Loucy (cell line): ENCODE results near the gene FBN1.

Experiments used
- H2AFZ ChIP-seq: fragments of 200-600 bp; sonication (generic); 2 replicates; pipeline ENCODE4 v1.6.0; 2016; ENCODE audit warnings: antibody characterized with exemption, mild to moderate bottlenecking, low read length, moderate library complexity
- H3F3A ChIP-seq: fragments of 200-600 bp; 2 replicates; pipeline ENCODE4 v1.6.0; 2016; ENCODE audit warnings: antibody characterized with exemption, low read depth, mild to moderate bottlenecking
- H3K27me3 ChIP-seq: fragments of 200-600 bp; sonication (generic); 2 replicates; pipeline ENCODE4 v1.6.1; 2014; ENCODE audit warnings: low read length, mild to moderate bottlenecking; ENCODE audit not compliant: insufficient read depth, poor library complexity, severe bottlenecking
- H3K36me3 ChIP-seq: fragments of 200-600 bp; sonication (generic); 2 replicates; pipeline ENCODE4 v1.6.1; 2016; ENCODE audit warnings: low read length; ENCODE audit not compliant: insufficient read depth
- H3K4me1 ChIP-seq: fragments of 200-600 bp; sonication (generic); 2 replicates; pipeline ENCODE4 v1.5.1; 2014; ENCODE audit warnings: low read length, mild to moderate bottlenecking; ENCODE audit not compliant: insufficient read depth, poor library complexity, severe bottlenecking
- H3K4me2 ChIP-seq: fragments of 200-600 bp; sonication (generic); 2 replicates; pipeline ENCODE4 v1.6.0; 2014; ENCODE audit warnings: antibody characterized with exemption, low read length, low read depth, mild to moderate bottlenecking; ENCODE audit not compliant: poor library complexity, severe bottlenecking
- H3K4me3 ChIP-seq: fragments of 200-600 bp; sonication (generic); 2 replicates; pipeline ENCODE4 v1.5.1; 2014; ENCODE audit warnings: low read length, mild to moderate bottlenecking, mixed read lengths; ENCODE audit not compliant: poor library complexity, severe bottlenecking
- H3K79me2 ChIP-seq: fragments of 200-600 bp; sonication (generic); 2 replicates; pipeline ENCODE4 v1.6.1; 2014; ENCODE audit warnings: low read length; ENCODE audit not compliant: insufficient read depth
- H3K9ac ChIP-seq: fragments of 200-600 bp; sonication (generic); 2 replicates; pipeline ENCODE4 v1.6.0; 2014; ENCODE audit warnings: mild to moderate bottlenecking, low read depth, low read length, moderate library complexity; ENCODE audit not compliant: poor library complexity, severe bottlenecking
- H3K9me2 ChIP-seq: fragments of 200-600 bp; sonication (generic); replicated peaks from 2 replicates; pipeline ENCODE4 v1.6.1; 2016; ENCODE audit warnings: low read depth, low read length, mixed read lengths
- H3K9me3 ChIP-seq: fragments of 200-600 bp; sonication (generic); 2 replicates; pipeline ENCODE4 v1.6.1; 2014; ENCODE audit warnings: mild to moderate bottlenecking, antibody characterized with exemption, low read length, low read depth; ENCODE audit not compliant: insufficient read depth
- H4K20me1 ChIP-seq: fragments of 200-600 bp; sonication (generic); 2 replicates; pipeline ENCODE4 v1.6.0; 2014; ENCODE audit warnings: antibody characterized with exemption, low read length, mild to moderate bottlenecking; ENCODE audit not compliant: insufficient read depth, poor library complexity, severe bottlenecking
- EZH2phosphoT487 ChIP-seq: fragments of 200-600 bp; IDR thresholded peaks from 2 replicates; pipeline ENCODE4 v1.6.1; 2018; ENCODE audit warnings: antibody characterized with exemption, mild to moderate bottlenecking, moderate library complexity, borderline replicate concordance
- TF ChIP-seq, protein P1 (sequence below): fragments of 200-600 bp; sonication (generic); conservative IDR thresholded peaks from 2 replicates; pipeline ENCODE4 v1.5.1; 2014; ENCODE audit warnings: mild to moderate bottlenecking, antibody characterized with exemption, low read length

FBN1 gene

DNA sequence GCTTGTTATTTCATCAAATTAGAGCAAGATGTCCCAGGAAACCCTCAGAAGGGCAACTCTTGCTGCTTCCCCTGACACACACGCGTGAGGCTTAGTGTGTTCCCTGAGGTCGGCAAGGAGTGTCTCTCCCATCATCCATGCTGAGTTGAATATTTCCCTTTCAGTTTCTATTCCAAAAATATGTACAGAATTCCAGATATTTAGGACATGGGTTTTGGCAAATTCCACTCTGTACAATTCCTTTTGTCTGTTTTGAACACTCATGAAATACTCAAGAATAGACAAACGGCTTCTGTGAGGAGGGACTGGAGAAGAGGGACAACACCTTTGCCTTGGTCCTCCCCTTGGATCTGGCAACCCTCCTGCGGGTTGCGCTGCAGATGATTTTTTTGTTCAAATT, 176.2 kb downstream of the FBN1 start:
- no peak overlapping the region for H3K4me3 ChIP-seq
- no peaks in the 10 kb centered on the region for H3K27me3 ChIP-seq
- no peaks in the 10 kb centered on the region for H3K79me2 ChIP-seq
- H3K9ac ChIP-seq = no peak overlapping the region
- no peak overlapping the region for H3K4me2 ChIP-seq
- no peaks in the 10 kb centered on the region for H4K20me1 ChIP-seq
- H2AFZ ChIP-seq = no peak overlapping the region
- no peaks in the 10 kb centered on the region for H3F3A ChIP-seq
- TF ChIP-seq, protein P1, sequence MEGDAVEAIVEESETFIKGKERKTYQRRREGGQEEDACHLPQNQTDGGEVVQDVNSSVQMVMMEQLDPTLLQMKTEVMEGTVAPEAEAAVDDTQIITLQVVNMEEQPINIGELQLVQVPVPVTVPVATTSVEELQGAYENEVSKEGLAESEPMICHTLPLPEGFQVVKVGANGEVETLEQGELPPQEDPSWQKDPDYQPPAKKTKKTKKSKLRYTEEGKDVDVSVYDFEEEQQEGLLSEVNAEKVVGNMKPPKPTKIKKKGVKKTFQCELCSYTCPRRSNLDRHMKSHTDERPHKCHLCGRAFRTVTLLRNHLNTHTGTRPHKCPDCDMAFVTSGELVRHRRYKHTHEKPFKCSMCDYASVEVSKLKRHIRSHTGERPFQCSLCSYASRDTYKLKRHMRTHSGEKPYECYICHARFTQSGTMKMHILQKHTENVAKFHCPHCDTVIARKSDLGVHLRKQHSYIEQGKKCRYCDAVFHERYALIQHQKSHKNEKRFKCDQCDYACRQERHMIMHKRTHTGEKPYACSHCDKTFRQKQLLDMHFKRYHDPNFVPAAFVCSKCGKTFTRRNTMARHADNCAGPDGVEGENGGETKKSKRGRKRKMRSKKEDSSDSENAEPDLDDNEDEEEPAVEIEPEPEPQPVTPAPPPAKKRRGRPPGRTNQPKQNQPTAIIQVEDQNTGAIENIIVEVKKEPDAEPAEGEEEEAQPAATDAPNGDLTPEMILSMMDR = no peak
- no peaks in the 10 kb centered on the region for H3K9me3 ChIP-seq
- no peaks in the 10 kb centered on the region for H3K4me1 ChIP-seq
- no peaks in the 10 kb centered on the region for H3K9me2 ChIP-seq
- no peaks in the 10 kb centered on the region for H3K36me3 ChIP-seq

DNA sequence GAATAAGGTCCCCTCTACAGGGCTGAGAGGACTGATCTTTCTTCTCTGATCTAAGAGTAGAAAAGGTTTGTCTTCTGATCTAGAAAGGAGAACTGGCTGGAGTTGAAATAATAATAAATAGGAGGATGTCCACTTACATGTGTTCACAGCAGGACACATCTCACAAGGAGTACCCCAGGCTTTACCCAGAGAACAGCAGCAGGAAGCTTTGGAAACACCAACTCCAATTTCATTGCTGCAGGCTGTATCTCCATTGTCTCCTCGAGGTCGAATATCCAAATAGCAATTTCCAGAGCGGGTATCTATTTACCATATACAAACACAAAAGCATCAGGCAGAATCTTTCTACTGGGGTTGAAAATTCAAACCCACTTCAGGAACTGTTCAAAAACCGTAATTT, 177.7 kb downstream of the FBN1 start:
- no peaks in the 10 kb centered on the region for H3K79me2 ChIP-seq
- TF ChIP-seq, protein P1 = no peak
- TF ChIP-seq EZH2phosphoT487 = no peak
- H3K9ac ChIP-seq = no peak overlapping the region
- no peaks in the 10 kb centered on the region for H3F3A ChIP-seq
- no peaks in the 10 kb centered on the region for H3K27me3 ChIP-seq
- H3K4me3 ChIP-seq = no peak overlapping the region
- no peaks in the 10 kb centered on the region for H4K20me1 ChIP-seq
- H3K9me2 ChIP-seq = no peaks in the 10 kb centered on the region
- no peaks in the 10 kb centered on the region for H3K9me3 ChIP-seq
- H3K4me1 ChIP-seq = no peaks in the 10 kb centered on the region
- H3K36me3 ChIP-seq = no peaks in the 10 kb centered on the region
- H2AFZ ChIP-seq = no peak overlapping the region
- H3K4me2 ChIP-seq = no peak overlapping the region

DNA sequence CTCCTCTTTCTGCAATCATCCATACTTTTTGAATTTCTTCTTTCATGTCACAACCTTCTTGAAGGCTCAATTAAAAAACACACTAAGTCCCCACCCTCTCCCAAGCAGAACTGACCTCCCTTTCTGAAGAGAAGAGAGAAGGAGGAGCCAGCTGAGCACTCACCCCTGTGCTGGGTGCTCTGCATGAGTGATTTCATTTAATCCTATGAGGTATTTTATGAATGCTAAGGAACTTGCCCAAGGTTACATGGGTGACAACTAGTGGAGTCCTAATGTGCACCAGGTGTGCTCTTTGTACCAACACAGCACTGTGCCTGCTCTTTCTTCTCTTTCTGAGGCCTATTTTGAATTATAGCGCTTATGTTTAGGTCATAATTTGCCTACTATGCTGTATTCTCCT, 178.7 kb downstream of the FBN1 start:
- H3K27me3 ChIP-seq = no peaks in the 10 kb centered on the region
- H3K4me3 ChIP-seq = no peak overlapping the region
- no peaks in the 10 kb centered on the region for H3K36me3 ChIP-seq
- no peak overlapping the region for H3K4me2 ChIP-seq
- no peaks in the 10 kb centered on the region for H3K9me3 ChIP-seq
- no peaks in the 10 kb centered on the region for H3K9me2 ChIP-seq
- no peak overlapping the region for H2AFZ ChIP-seq
- no peak for TF ChIP-seq EZH2phosphoT487
- no peak overlapping the region for H3K9ac ChIP-seq
- no peaks in the 10 kb centered on the region for H3K4me1 ChIP-seq
- no peaks in the 10 kb centered on the region for H3K79me2 ChIP-seq
- H4K20me1 ChIP-seq = no peaks in the 10 kb centered on the region
- no peaks in the 10 kb centered on the region for H3F3A ChIP-seq

DNA sequence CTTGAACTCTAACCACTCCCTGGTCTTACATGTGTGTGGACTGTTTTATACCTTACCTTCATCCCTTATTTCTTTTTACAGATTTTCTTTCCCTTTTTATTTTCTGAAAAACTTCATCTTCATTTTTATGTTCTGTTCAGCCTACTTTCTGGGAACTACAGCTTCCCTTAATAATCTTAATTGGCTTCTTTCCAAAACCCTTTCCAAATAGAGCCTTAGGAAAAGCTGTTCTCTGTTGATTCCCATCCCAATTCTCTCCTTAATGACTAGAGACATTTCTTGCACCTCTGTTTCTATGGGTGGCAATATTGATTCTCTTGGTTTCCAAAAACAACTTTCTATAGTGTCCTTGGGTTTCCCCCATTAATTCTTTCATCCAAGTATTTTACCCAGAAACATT, 179.4 kb downstream of the FBN1 start:
- no peak for TF ChIP-seq EZH2phosphoT487
- TF ChIP-seq, protein P1 = no peak
- H3K9me3 ChIP-seq = no peaks in the 10 kb centered on the region
- no peaks in the 10 kb centered on the region for H3K79me2 ChIP-seq
- H3F3A ChIP-seq = no peaks in the 10 kb centered on the region
- H3K36me3 ChIP-seq = no peaks in the 10 kb centered on the region
- H3K9me2 ChIP-seq = no peaks in the 10 kb centered on the region
- H3K27me3 ChIP-seq = no peaks in the 10 kb centered on the region
- no peak overlapping the region for H2AFZ ChIP-seq
- H3K4me2 ChIP-seq = no peak overlapping the region
- no peaks in the 10 kb centered on the region for H4K20me1 ChIP-seq
- no peak overlapping the region for H3K4me3 ChIP-seq
- H3K4me1 ChIP-seq = no peaks in the 10 kb centered on the region
- no peak overlapping the region for H3K9ac ChIP-seq
